DMS53 treated with DMSO at 0.1 percent for 48 hours (cell line): ENCODE measurements around the gene SRCIN1.

Experiments used
- DNase-seq: peaks from one replicate; lab custom pipeline; 2025; ENCODE audit not compliant: unreplicated experiment; lab: John Stamatoyannopoulos, UW

SRCIN1 gene

GRCh38 chr17:38583828-38584349 is 21.9 kb downstream of the SRCIN1 start:
- no peak for DNase-seq

DNA sequence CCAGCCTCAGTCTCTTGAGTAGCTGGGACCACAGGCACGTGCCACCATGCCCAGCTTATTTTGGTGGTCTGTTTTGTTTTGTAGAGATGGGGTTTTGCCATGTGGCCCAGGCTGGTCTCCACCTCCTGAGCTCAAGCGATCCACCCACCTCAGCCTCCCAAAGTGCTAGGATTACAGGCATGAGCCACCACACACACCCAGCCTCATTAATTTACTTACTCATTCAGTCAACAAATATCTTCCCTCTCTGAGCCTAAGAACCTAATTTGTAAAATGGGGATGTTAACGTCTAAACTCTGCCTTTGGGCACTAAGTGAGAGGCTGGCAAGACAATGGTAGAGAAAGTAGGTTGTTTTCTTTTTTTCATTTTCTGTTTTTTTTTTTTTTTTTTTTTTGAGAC is 22.6 kb downstream of the SRCIN1 start:
- no peak for DNase-seq

- no peak for DNase-seq
Observed at GRCh38 chr17:38582069-38582468, 23.7 kb downstream of the SRCIN1 start.

DNA sequence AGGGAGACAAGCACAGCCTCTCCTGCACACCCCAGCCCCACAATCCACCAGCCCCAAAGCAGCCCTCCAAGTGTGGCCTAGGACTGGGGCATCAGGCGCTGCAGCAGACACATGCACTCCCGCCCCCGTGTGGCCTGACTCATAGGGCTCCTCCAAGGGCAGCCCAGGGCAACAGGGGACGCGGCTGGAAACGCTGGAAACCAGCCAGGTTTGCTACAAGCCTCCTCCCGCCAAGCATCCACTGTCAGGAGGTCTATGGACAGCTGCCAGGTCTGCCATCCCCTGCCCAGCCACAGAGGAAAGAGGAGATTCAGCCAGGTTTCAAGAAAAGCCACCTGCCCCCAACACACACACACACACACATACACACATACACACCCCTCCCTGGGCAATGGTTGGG is 25.8 kb downstream of the SRCIN1 start:
- DNase-seq, result no peak

GRCh38 chr17:38579083-38579480 is 26.7 kb downstream of the SRCIN1 start:
- DNase-seq, result no peak

DNA sequence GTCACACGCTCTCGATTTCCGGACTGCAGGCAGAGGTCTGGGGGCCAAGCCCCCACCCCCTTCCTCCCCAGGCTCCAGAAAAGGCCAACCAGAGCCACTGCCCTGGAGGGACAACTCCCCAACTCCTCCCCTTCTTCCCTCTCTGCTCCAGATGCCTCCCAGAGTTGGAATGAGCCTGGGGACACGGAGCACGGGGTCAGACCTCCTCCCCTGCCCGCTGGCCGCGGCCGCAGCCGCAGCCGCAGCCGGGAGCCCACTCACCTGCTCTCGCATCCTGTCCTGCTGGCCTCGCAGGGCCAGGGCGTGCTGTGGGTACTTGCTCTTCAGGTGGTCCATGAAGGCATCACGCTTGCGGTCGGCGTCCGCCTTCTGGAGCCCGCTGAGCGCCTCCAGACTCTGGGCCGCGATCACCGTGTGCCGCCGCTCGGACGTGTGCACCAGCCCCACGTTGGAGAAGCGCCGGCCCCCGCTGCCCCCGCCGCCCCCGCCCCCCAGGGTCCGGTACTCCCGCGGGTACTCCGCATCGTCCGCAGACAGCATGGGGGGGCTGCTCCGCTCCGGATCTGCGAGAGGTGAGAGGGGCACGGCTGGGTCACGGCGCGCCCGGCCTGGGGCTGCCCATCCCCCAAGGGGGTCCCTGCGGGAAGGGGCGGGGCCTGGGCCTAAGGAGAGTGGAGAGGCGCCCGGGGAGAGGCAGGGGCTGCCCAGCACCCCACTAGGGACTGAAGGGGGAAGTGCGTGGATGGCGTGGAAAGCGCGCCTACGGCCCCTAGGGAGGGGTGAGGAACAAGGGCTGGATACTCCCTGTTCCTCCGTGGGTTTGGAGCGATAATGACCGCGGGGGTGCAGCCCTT is 27.3 kb downstream of the SRCIN1 start:
- DNase-seq, result no peak

- no peak for DNase-seq
Observed at GRCh38 chr17:38577645-38578173, 28.0 kb downstream of the SRCIN1 start.

GRCh38 chr17:38577244-38577643 is 28.5 kb downstream of the SRCIN1 start:
- DNase-seq, result no peak

- no peak for DNase-seq
Observed at GRCh38 chr17:38575781-38576180, 30.0 kb downstream of the SRCIN1 start.

- DNase-seq, result no peak
Observed at GRCh38 chr17:38574712-38575111, 31.0 kb downstream of the SRCIN1 start.

DNA sequence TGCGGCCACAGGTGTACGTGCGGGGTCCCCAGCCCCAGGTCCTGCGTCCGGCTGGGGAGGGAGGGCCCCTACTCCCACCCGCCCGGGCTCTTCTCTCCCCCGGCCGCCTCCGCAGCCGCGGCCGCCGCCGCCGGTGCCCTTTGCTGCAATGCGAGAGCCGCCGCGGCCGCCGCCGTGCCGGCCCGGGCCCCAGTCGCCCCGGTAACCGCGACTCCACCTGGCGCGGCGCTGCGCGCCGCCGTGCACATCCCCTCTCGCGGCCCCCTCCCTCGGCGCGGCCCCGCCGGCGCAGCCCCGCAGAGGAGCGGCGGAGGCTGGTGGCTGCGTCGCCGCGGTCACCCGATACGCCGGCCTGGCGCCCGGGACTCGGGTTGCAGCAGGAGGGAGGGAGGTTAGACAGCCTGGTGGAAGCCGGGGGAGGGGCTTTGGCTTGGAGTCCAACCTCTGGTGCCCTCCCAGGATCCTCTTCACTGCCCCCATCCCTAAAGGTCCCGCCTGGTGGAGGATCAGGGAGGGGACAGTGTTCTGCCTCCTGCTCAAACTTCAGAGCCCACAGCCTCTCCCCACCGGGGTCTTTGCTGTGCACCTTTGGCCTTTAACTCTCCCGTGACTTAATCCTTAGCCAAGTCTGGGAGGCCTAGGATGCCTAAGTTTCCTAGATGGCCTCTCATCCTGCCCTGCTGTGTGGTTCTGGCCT is 32.9 kb downstream of the SRCIN1 start:
- peak; percentile 15 for DNase-seq

GRCh38 chr17:38571833-38572668 is 33.7 kb downstream of the SRCIN1 start:
- no peak for DNase-seq

- DNase-seq, result no peak
Observed at GRCh38 chr17:38569701-38570512, 35.8 kb downstream of the SRCIN1 start.

- no peak for DNase-seq
Observed at GRCh38 chr17:38568845-38569510, 36.8 kb downstream of the SRCIN1 start.

GRCh38 chr17:38568274-38568673 is 37.5 kb downstream of the SRCIN1 start:
- no peak for DNase-seq

DNA sequence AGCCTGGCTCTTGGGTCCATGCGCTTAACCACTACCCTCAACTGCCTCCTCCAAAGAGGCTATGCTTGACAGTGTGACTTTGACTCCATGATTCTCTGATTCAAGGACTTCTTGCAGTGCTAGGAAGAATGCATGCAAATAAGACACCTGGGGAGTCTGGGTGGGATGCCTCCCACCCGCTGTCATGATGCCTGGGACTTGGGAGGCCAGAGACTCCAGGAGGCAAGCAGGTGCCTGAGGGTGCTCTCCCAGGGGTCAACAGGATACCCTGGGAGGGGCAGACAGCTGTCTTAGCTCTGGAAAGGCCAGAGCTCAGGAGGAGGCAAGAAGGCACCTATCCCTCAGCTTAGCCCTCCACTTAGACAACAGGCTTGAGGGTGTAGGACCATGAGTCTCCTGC is 38.4 kb downstream of the SRCIN1 start:
- DNase-seq, result no peak

- no peak for DNase-seq
Observed at GRCh38 chr17:38566666-38567031, 39.1 kb downstream of the SRCIN1 start.

DNA sequence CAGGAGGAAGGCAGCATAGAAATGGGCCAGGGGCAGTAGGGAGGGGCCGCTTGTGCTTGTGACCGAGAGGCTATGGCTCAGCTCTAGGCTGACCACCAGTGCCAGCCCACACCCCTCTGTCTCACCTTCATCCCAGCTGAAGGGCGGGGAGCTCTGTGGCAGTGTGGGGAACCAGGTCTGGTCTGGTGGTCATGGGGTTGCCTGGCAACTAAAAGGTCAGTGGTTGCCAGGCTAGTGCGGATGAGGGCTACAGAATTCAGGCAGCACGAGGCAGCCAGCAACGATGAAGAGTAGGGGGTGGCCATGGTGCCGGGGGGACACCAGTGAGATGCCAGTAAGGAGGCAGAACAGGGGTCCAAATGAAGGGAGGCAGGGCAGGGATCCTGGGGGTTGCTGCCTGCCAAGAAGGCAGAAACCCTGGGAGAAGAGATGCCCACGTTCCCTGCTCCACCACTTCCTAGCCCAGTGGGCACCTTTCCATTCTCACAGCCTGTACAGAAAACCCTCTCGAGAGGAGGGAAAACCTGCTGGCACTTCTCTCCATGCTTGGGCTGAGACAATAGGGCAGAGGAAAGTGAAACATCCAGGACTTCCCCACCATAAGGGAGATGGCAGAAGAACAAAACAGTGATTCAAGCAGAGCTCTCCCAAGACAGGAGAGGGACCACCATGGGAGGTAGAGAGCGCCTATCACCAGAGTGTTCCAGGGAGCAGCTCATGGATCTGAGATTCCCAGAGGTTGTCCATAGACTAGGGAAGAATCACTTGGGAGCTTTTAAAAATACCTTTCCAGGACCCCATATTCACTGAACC is 39.7 kb downstream of the SRCIN1 start:
- no peak for DNase-seq

DNA sequence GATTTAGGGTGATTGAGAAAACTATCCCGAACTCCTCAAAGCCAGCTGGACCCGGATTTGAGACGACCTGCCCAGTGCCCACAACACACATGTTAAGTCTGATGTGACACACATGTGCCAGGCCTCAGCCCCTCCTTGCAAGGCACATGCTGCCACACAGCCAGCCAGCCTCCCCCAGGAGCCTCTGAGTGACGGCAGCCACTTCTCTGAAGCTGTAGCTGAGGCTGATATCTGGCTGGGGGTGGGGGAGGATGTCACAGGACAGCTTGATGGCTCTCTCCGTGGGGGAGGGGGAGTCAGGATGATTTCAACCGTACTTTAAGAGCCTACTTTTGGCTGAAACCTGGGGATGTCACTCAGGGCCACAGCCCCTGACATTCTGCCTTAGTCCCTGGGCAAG is 40.9 kb downstream of the SRCIN1 start:
- DNase-seq, result no peak
